Measurements from ENCODE around the gene OR10H4. TPM values are rescaled to one million over a fixed set of nuclear protein-coding genes. Genes with fewer than 3 reads are reported as not detected.

The OR10H4 gene
- total RNA-seq, 4 donors from 2014 or later = not detected

- no peak overlapping the region for H3K4me3 ChIP-seq
- TF ChIP-seq CTCF (IDR thresholded peaks at IDR 0.05) (no peak), POLR2A (IDR thresholded peaks at IDR 0.05) (no peak)
- 93 to 100% methylated on average over 3 of the region's 6 CpGs for WGBS, 2 donors
- H3K4me1 ChIP-seq = no peaks in the 10 kb centered on the region
- intact Hi-C loops (cut with DNase I) = no loop called here
- peaks cover 0 to 13% (median 0%) of the 10 kb centered on the region in 4 donors for H3K27me3 ChIP-seq
- DNase-seq = no peak
- H3K9me3 ChIP-seq = peaks cover 0 to 10% (median 0%) of the 10 kb centered on the region in 3 donors
- no peaks in the 10 kb centered on the region for H3K36me3 ChIP-seq
- no peak overlapping the region for H3K27ac ChIP-seq
Observed at GRCh38 chr19:15995536-15995935, 46.7 kb downstream of the OR10H4 start.

GRCh38 chr19:15998166-15998565, 49.4 kb downstream of the OR10H4 start:
- WGBS, 2 donors = 61 to 65% methylated on average over 2 of the region's 4 CpGs
- intact Hi-C loops (cut with DNase I) = no loop called here

More at GRCh38 chr19:15998166-15998565, 49.4 kb downstream of the OR10H4 start:
- Histone ChIP-seq H3K27me3 (no peaks in the 10 kb centered on the region), H3K9me3 (peaks cover 0 to 10% (median 0%) of the 10 kb centered on the region in 3 donors), H3K36me3 (no peaks in the 10 kb centered on the region), H3K27ac (no peak overlapping the region), H3K4me1 (peaks cover 8 to 17% (median 10%) of the 10 kb centered on the region in 3 donors), H3K4me3 (no peak overlapping the region)
- no peak for DNase-seq
- TF ChIP-seq POLR2A (IDR thresholded peaks at IDR 0.05) = no peak

Other genes with a start within 250 kb of the OR10H4 start
- not detected for gene OR10H2, start 221.0 kb upstream of the OR10H4 start, total RNA-seq
- not detected for gene OR10H3, start 211.0 kb upstream of the OR10H4 start, total RNA-seq
- not detected for gene OR10H5, start 161.3 kb upstream of the OR10H4 start, total RNA-seq
- gene OR10H1, start 133.3 kb upstream of the OR10H4 start, total RNA-seq = not detected
- under 1 TPM in 1 of 4 donors, not detected in 3; 0.19 TPM for gene CYP4F2, start 50.9 kb upstream of the OR10H4 start, total RNA-seq
- gene CYP4F11, start 14.5 kb upstream of the OR10H4 start, total RNA-seq = 10 to 100 TPM; 16.6 to 37.9 (median 19.5) TPM
- gene TPM4, start 127.5 kb downstream of the OR10H4 start, total RNA-seq = 100 to 1,000 TPM; 307 to 577 (median 369) TPM
- 10 to 100 TPM; 39.5 to 70.9 (median 46.4) TPM for gene RAB8A, start 162.9 kb downstream of the OR10H4 start, total RNA-seq
- gene HSH2D, start 194.7 kb downstream of the OR10H4 start, total RNA-seq = 1 to 10 TPM in 1 of 4 donors, under 1 TPM in 2, not detected in 1; 0.31 to 1.1 (median 0.41) TPM
- not detected for gene CIB3, start 224.5 kb downstream of the OR10H4 start, total RNA-seq
- 10 to 100 TPM; 53.5 to 97.4 (median 70.8) TPM for gene FAM32A, start 236.4 kb downstream of the OR10H4 start, total RNA-seq
- 10 to 100 TPM; 39.3 to 64.6 (median 46.8) TPM for gene AP1M1, start 248.9 kb downstream of the OR10H4 start, total RNA-seq

Data from esophagus squamous epithelium (tissue), 5 donors.